Activated T-cell treated with anti-CD3 and anti-CD28 coated beads, Interleukin-2, amount 50 U/mL, for 48 hours (primary cell): ENCODE results near the gene OPHN1.

Source experiments
- DNase-seq, 2 experiments: peaks; one replicate each; pipeline ENCODE4 v3.0.0-alpha.2; 2020

Gene OPHN1

GRCh38 chrX:68048774-68049173 is 384.5 kb downstream of the OPHN1 start:
- no peak for DNase-seq

- no peak for DNase-seq
These were observed 388.2 kb downstream of the OPHN1 start for GRCh38 chrX:68045008-68045577.

- DNase-seq, result no peak
These were observed 389.4 kb downstream of the OPHN1 start for GRCh38 chrX:68043713-68044438.

GRCh38 chrX:68041110-68041509 is 392.2 kb downstream of the OPHN1 start:
- no peak for DNase-seq

- DNase-seq, result peak; percentile 22 to 38
These were observed 414.8 kb downstream of the OPHN1 start for GRCh38 chrX:68018248-68019203.

GRCh38 chrX:67998540-67998939 is 434.8 kb downstream of the OPHN1 start:
- no peak for DNase-seq
